Activated naive CD8-positive, alpha-beta T cell treated with anti-CD3 and anti-CD28 coated beads, Interleukin-2, amount 50 U/mL, for 24 hours (primary cell): Measurements from ENCODE around the gene SLC26A4.

ENCODE experiments used
- ATAC-seq: fragments of 150-1000 bp; cut with Tn5 transposase; one replicate; pipeline ENCODE4 v1.10.0; 2021
- DNase-seq: peaks from one replicate; pipeline ENCODE4 v3.0.0; 2021
- H3K27ac Mint-ChIP-seq: one replicate; pipeline ENCODE4 v1.8.0; 2021; ENCODE audit warnings: mild to moderate bottlenecking, mixed read lengths
- H3K27me3 Mint-ChIP-seq: one replicate; pipeline ENCODE4 v1.8.0; 2021; ENCODE audit warnings: mixed read lengths
- H3K36me3 Mint-ChIP-seq: one replicate; pipeline ENCODE4 v1.8.0; 2021; ENCODE audit warnings: low read depth, mixed read lengths
- H3K4me1 Mint-ChIP-seq: one replicate; pipeline ENCODE4 v1.8.0; 2021; ENCODE audit warnings: mixed read lengths
- H3K4me3 Mint-ChIP-seq: one replicate; pipeline ENCODE4 v1.8.0; 2021; ENCODE audit warnings: mild to moderate bottlenecking, moderate library complexity, mixed read lengths
- H3K9me3 Mint-ChIP-seq: one replicate; pipeline ENCODE4 v1.8.0; 2021; ENCODE audit warnings: mixed read lengths

SLC26A4 gene

DNA sequence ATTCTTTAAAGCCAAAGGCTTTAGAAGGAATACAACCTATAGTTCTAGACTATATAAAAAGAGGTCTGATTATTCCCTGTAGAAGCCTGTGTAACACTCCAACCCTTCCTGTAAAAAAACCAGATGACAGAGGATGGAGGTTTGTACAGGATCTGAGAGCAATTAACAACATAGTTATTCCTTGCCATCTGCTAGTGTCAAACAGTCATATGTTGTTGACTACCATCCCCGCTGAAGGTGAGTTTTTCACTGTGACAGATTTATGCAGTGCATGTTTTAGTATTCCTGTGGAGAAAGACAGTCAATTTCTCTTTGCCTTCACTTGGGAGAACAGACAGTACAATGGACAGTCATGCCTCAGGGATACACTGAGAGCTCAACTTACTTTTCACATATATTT, 19.0 kb upstream of the SLC26A4 start:
- Mint-ChIP-seq H3K9me3 (peaks cover 8% of the 10 kb centered on the region), H3K4me1 (peaks cover 19% of the 10 kb centered on the region), H3K27ac (no peak overlapping the region), H3K4me3 (no peak overlapping the region), H3K36me3 (no peaks in the 10 kb centered on the region), H3K27me3 (peaks cover 20% of the 10 kb centered on the region)
- DNase-seq (no peak), ATAC-seq (no peak)

DNA sequence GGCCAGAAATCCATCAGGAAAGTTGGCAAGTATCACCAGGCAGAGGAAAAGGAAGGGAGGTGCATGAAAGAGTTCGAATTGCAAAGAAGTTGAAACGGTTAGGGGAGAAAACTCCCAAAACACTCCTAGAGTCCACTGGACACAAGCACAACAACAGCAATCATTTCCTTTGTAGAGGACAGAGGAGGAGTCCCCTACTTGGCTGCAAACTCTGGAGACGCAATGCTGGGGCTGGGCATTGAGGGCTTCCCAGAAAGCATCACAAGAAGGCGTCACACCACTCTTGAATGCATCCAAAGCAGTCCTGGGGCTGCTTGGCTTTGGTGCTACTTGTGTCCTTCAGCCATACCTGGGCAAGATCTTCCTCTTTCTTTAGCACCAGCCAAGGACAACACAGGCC, 18.1 kb upstream of the SLC26A4 start:
- Mint-ChIP-seq H3K36me3 (no peaks in the 10 kb centered on the region), H3K27ac (no peak overlapping the region), H3K27me3 (peaks cover 20% of the 10 kb centered on the region), H3K4me1 (peaks cover 19% of the 10 kb centered on the region), H3K9me3 (peaks cover 8% of the 10 kb centered on the region), H3K4me3 (no peak overlapping the region)
- no peak for DNase-seq
- ATAC-seq: no peak

DNA sequence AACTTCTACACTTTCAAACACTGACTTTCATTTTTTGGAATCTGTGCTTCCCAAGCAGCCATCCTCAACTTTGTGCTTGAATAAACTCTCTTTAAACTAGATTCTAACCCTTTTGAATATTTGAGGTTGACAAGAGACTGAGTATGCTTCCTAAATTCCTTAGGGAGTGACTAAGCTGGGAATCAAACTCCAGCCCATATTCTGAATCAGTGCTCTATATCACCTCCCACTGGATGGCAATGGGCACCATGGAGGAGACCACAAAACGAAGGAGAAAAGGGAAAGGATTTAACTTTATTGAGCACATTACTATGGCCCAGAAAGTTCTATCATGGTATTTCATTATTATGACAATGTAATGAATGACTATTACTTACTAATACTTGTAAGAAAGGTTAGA, 17.2 kb upstream of the SLC26A4 start:
- Mint-ChIP-seq H3K4me1 (peaks cover 14% of the 10 kb centered on the region), H3K4me3 (no peak overlapping the region), H3K9me3 (peaks cover 8% of the 10 kb centered on the region), H3K36me3 (no peaks in the 10 kb centered on the region), H3K27me3 (peaks cover 20% of the 10 kb centered on the region), H3K27ac (no peak overlapping the region)
- DNase-seq (no peak), ATAC-seq (no peak)

DNA sequence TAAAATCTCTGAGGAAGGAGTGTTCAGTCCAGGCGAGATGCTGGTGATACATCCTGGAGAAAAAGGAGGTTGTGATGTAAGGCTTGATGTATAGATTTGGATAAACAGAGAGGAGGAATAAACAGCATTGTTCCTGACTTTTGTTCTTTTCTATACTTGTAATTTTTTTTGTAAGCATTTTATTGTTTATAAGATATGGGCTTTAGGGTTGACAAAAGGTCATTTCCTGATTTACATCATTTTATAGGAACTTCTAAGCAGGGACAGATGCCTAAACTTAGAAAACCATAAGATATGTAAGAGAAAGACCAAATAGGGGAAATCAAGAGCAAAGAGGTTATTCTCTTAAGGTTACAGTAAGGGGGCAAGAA, 16.7 kb upstream of the SLC26A4 start:
- H3K4me3 Mint-ChIP-seq: no peak overlapping the region
- no peak for ATAC-seq
- H3K4me1 Mint-ChIP-seq: peaks cover 9% of the 10 kb centered on the region
- no peaks in the 10 kb centered on the region for H3K36me3 Mint-ChIP-seq
- DNase-seq: no peak
- peaks cover 18% of the 10 kb centered on the region for H3K27me3 Mint-ChIP-seq
- peaks cover 8% of the 10 kb centered on the region for H3K9me3 Mint-ChIP-seq
- peak overlapping the region; percentile 10 for H3K27ac Mint-ChIP-seq

DNA sequence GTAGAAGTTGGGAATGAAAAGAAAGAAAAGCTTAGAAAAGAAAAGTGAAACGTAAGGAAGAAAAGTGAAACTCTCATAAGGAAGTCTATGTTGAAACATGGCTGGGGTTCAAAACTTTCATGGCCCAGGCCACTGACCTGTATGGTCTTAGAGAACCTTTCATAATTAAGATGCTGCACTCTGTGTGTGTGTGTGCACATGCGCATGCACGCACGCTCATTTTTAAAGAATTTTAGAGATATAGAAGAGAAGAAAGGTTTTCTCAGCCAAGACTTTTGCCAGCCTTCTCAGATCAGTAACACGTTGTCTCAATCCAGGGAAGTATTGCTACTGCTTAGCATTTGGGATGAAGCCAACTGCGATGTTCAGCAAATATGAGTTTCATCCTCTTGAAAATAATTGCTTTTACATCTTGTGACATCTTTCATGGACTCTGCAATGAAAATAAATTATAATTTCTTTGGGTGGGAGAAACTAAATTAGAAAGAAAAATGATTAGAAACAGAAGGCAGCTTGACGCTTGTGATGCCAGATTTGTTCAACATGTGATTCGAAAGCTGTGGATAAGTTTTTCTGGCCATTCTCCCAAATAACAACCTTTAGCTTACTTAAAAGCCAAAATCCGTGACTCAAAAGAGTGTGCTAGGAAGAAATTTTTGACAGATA, 16.2 kb upstream of the SLC26A4 start:
- Mint-ChIP-seq H3K4me3 (no peak overlapping the region), H3K9me3 (peaks cover 8% of the 10 kb centered on the region), H3K27me3 (peaks cover 15% of the 10 kb centered on the region), H3K27ac (peak overlapping the region; percentile 10), H3K36me3 (no peaks in the 10 kb centered on the region), H3K4me1 (peaks cover 9% of the 10 kb centered on the region)
- ATAC-seq: no peak
- DNase-seq: no peak

DNA sequence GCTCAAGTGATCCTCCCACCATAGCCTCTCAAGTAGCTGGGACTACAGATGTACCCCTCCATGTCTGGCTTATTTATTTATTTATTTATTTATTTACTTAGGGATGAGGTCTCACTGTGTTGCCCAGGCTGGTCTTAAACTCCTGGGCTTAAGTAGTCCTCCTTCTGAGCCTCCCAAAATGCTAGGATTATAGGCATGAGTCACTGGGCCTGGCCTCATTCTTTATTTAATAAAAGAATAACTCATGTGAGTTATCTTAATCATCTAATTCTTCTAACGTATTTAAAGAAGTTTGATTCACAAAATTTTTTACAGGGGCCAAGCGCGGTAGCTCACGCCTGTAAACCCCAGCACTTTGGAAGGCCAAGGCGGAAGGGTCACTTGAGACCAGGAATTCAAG, 8.0 kb upstream of the SLC26A4 start:
- Mint-ChIP-seq H3K4me1 (peaks cover 8% of the 10 kb centered on the region), H3K27me3 (peaks cover 25% of the 10 kb centered on the region), H3K36me3 (no peaks in the 10 kb centered on the region), H3K9me3 (no peaks in the 10 kb centered on the region), H3K4me3 (no peak overlapping the region), H3K27ac (no peak overlapping the region)
- ATAC-seq (no peak), DNase-seq (no peak)

DNA sequence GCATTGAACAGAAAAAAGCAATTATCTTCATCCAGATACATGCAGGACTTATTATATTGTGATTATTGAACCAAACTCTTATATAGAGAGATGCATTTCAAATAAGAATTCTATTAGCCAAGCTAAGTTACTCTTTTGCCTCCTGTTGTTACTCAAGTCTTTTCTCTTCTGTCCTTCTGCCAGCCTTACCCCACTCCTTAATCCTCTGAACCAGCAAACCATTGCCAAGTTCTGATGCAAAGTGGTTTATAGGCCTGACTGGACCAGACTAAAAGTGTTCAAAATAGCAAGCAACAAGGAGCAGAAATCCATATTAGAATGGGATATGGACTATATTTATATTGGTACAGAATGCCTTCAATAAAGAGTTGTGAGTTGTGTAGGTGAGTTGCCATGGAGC, 2.2 kb upstream of the SLC26A4 start:
- no peaks in the 10 kb centered on the region for H3K9me3 Mint-ChIP-seq
- peaks cover 41% of the 10 kb centered on the region for H3K4me1 Mint-ChIP-seq
- H3K36me3 Mint-ChIP-seq: no peaks in the 10 kb centered on the region
- DNase-seq (no peak), ATAC-seq (no peak)
- H3K4me3 Mint-ChIP-seq: no peak overlapping the region
- peaks cover 43% of the 10 kb centered on the region for H3K27me3 Mint-ChIP-seq
- H3K27ac Mint-ChIP-seq: no peak overlapping the region

DNA sequence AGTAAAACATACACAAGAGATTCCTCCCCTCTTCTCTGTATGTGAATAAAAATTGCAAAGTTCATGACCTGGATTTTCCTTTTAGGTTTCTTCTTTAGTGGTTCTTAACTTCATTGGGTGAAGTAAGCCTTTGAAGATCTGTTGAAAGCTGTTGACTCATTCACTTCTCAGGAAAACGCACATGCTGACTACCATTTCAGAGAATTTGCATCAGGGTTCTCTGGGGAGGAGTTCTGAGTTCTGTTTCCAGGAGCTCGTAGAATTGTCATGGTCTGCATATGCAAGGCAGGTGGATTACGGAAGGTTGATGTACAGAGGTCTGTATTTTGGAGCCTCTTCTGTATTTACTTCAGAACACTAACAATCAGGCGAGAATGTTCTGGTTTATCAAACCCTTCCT, 962 bp upstream of the SLC26A4 start:
- DNase-seq (peak; percentile 36), ATAC-seq (peak; percentile 86)
- Mint-ChIP-seq H3K27me3 (peaks cover 38% of the 10 kb centered on the region), H3K27ac (peak overlapping the region; percentile 78), H3K4me3 (peak overlapping the region; percentile 83), H3K36me3 (no peaks in the 10 kb centered on the region), H3K4me1 (peaks cover 41% of the 10 kb centered on the region), H3K9me3 (no peaks in the 10 kb centered on the region)

DNA sequence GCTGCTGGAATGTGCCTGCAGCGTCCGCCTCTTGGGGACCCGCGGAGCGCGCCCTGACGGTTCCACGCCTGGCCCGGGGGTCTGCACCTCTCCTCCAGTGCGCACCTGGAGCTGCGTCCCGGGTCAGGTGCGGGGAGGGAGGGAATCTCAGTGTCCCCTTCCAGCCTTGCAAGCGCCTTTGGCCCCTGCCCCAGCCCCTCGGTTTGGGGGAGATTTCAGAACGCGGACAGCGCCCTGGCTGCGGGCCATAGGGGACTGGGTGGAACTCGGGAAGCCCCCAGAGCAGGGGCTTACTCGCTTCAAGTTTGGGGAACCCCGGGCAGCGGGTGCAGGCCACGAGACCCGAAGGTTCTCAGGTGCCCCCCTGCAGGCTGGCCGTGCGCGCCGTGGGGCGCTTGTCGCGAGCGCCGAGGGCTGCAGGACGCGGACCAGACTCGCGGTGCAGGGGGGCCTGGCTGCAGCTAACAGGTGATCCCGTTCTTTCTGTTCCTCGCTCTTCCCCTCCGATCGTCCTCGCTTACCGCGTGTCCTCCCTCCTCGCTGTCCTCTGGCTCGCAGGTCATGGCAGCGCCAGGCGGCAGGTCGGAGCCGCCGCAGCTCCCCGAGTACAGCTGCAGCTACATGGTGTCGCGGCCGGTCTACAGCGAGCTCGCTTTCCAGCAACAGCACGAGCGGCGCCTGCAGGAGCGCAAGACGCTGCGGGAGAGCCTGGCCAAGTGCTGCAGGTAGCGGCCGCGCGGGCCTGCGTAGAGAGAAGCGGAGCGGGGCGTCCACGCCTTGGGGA, 645 bp downstream of the SLC26A4 start:
- H3K27ac Mint-ChIP-seq: no peak overlapping the region
- peaks cover 33% of the 10 kb centered on the region for H3K4me1 Mint-ChIP-seq
- DNase-seq: peak; percentile 38
- no peaks in the 10 kb centered on the region for H3K9me3 Mint-ChIP-seq
- no peaks in the 10 kb centered on the region for H3K36me3 Mint-ChIP-seq
- peak overlapping the region; percentile 83 for H3K4me3 Mint-ChIP-seq
- H3K27me3 Mint-ChIP-seq: peaks cover 38% of the 10 kb centered on the region
- ATAC-seq: peak; percentile 42

DNA sequence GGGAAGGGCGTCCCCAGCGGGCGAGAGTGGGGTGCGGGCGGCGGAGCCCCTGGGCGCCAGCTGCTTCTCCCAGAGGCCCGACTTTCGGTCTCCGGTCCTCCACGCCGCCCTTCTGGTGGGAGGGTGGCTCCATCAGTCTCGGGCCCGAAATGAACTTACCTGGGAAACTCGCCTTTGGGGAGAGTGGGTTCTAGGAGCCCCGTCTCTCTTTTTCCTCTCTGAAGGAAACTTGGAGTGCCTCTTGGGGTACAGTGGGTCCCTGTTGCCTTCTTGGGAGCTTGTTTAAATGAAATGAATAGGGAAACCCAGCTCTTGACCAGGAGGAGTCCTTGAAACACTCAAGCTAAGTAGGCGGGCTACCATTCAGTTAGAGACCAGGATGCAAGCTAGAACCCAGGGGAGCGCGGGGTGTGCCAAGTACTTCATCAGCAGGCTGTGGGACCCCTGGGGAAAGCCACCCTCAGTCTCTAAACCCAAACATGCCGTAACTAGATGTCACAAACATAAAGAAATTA, 1.3 kb downstream of the SLC26A4 start:
- Mint-ChIP-seq H3K36me3 (no peaks in the 10 kb centered on the region), H3K27me3 (peaks cover 36% of the 10 kb centered on the region), H3K4me3 (peak overlapping the region; percentile 83), H3K9me3 (no peaks in the 10 kb centered on the region), H3K4me1 (peaks cover 33% of the 10 kb centered on the region), H3K27ac (no peak overlapping the region)
- ATAC-seq (no peak), DNase-seq (no peak)

DNA sequence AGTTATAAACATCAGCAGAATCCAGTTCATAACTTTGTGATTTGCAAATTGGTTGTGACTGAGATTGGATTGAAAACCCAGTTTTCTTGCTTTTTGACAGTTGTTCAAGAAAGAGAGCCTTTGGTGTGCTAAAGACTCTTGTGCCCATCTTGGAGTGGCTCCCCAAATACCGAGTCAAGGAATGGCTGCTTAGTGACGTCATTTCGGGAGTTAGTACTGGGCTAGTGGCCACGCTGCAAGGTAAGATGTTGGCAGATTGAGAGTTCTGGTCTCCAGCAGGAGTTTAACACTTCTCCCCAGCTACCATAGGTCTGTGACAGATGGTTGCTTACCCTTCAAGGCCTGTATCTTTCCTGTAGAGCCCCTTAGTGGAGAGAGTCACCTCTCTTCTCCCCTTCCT, 2.6 kb downstream of the SLC26A4 start:
- no peaks in the 10 kb centered on the region for H3K36me3 Mint-ChIP-seq
- H3K4me3 Mint-ChIP-seq: no peak overlapping the region
- DNase-seq (no peak), ATAC-seq (no peak)
- no peak overlapping the region for H3K27ac Mint-ChIP-seq
- H3K27me3 Mint-ChIP-seq: peaks cover 31% of the 10 kb centered on the region
- no peaks in the 10 kb centered on the region for H3K9me3 Mint-ChIP-seq
- H3K4me1 Mint-ChIP-seq: peaks cover 33% of the 10 kb centered on the region

DNA sequence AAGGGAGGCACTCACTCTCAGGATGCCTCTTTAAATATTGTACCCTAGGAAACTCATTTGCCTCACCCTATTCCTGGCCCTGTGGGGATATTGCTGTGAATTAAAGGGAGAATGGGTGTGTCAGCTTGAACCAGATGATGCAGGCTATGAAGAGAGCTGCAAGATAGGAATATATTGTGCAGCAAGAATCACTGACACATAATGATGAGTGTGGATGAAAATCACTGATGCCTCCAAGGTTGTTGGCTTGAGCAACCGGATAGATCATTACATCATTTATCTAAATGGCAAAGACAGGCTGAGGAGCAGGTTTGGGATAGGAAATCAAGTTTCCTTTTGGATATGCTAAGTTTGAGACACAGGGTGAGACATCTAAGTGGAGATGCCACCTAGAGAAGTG, 6.2 kb downstream of the SLC26A4 start:
- H3K36me3 Mint-ChIP-seq: no peaks in the 10 kb centered on the region
- no peak overlapping the region for H3K27ac Mint-ChIP-seq
- no peaks in the 10 kb centered on the region for H3K9me3 Mint-ChIP-seq
- H3K27me3 Mint-ChIP-seq: peaks cover 33% of the 10 kb centered on the region
- ATAC-seq: no peak
- DNase-seq: no peak
- no peak overlapping the region for H3K4me3 Mint-ChIP-seq
- peaks cover 9% of the 10 kb centered on the region for H3K4me1 Mint-ChIP-seq

DNA sequence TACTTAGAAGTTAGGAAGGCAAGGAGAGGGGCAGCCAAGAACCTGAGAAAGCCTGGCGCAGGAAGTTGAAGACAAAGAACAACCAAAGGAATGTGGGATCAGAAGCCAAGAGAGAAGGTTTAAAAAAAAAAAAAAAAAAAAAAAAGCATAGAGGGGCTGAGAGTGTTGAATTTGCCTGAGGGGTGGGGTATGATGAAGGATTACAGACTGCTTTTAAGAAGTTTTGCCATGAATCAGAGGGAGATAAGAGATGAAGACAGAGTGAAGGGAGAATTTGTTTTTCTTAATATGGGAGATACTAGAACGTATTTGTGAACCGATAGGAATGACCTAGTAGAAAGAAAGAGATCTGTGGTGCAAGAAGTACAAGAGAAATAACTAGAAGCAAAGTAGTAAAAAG, 6.7 kb downstream of the SLC26A4 start:
- no peak for ATAC-seq
- Mint-ChIP-seq H3K4me1 (peaks cover 5% of the 10 kb centered on the region), H3K27ac (no peak overlapping the region), H3K4me3 (no peak overlapping the region), H3K27me3 (peaks cover 28% of the 10 kb centered on the region), H3K36me3 (no peaks in the 10 kb centered on the region), H3K9me3 (no peaks in the 10 kb centered on the region)
- no peak for DNase-seq

DNA sequence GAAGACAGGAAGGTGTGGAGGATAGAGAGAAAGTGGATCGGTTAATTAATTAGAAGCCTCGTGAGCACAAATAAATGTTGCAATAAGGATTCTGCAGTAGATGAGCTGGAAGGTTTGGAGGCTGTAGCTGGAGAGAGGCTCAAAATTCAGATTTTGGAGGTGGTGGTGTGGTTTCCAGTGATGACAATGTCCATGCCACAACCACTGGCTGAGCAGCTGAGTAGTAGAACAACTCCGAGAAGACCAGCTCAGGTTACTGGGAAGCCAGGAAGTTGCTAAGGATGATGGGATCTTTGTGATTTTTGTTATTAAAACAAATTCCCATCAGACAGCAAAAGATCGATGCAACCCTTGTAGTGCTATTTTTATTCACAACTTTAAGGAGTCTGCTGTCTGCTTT, 7.7 kb downstream of the SLC26A4 start:
- Mint-ChIP-seq H3K4me1 (peaks cover 4% of the 10 kb centered on the region), H3K4me3 (no peak overlapping the region), H3K9me3 (no peaks in the 10 kb centered on the region), H3K36me3 (no peaks in the 10 kb centered on the region), H3K27ac (no peak overlapping the region), H3K27me3 (peaks cover 28% of the 10 kb centered on the region)
- DNase-seq: no peak
- no peak for ATAC-seq

DNA sequence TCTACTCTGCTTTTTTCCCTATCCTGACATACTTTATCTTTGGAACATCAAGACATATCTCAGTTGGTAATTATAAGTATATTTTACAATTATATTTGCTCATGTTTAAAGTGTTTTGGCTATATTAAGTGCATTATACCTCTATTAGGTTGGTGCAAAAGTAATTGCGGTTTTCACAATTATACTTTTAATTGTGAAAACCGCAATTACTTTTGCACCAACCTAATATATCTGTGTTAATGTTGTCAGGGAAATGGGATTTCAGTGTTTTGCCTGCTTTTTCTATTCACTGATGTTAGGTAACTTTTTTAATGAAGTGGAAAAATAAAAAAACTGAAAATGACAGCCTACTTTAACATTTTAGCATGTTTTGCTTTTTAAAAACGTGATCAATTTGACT, 11.6 kb downstream of the SLC26A4 start:
- H3K27me3 Mint-ChIP-seq: peaks cover 21% of the 10 kb centered on the region
- no peaks in the 10 kb centered on the region for H3K36me3 Mint-ChIP-seq
- DNase-seq (no peak), ATAC-seq (no peak)
- H3K9me3 Mint-ChIP-seq: no peaks in the 10 kb centered on the region
- H3K4me1 Mint-ChIP-seq: peaks cover 4% of the 10 kb centered on the region
- H3K4me3 Mint-ChIP-seq: no peak overlapping the region
- H3K27ac Mint-ChIP-seq: no peak overlapping the region
